AG09309 (cell line): Measurements from ENCODE around the gene NFATC2.

Source experiments
- DNase-seq: peaks from one replicate; pipeline ENCODE4 v3.0.0-alpha.2; 2010; ENCODE audit warnings: low read depth
- H3K4me3 ChIP-seq: 2 replicates; pipeline ENCODE4 v1.5.1; 2011; ENCODE audit warnings: mild to moderate bottlenecking, low read depth, low read length, moderate library complexity; ENCODE audit not compliant: control insufficient read depth
- CTCF ChIP-seq: IDR thresholded peaks from 2 replicates; pipeline ENCODE4 v1.5.1; 2011; ENCODE audit warnings: mild to moderate bottlenecking, low read depth, low read length, inconsistent platforms; ENCODE audit not compliant: insufficient read depth, control insufficient read depth; ENCODE audit errors: missing control alignments

NFATC2 gene

DNA sequence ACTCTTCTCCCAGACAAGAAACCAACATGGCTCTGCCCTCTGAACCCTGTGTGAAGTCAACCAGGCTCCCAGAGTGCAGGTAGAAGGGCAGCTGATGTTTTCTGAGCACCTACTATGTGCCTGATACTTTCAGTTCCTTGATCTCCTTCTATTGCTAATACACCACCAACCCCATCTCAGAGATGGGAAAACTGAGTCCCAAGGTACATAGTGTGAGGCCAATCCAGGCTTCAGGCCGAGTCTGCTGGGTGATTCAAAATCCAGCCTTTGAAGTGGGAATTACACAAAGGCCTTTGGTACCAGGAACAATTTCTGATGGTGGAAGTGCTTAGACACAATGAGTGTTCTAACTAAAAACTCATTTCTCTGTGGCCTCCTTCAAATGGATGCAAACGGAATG, 96.3 kb downstream of the NFATC2 start:
- no peak for TF ChIP-seq CTCF
- DNase-seq: no peak
- H3K4me3 ChIP-seq: no peak overlapping the region

DNA sequence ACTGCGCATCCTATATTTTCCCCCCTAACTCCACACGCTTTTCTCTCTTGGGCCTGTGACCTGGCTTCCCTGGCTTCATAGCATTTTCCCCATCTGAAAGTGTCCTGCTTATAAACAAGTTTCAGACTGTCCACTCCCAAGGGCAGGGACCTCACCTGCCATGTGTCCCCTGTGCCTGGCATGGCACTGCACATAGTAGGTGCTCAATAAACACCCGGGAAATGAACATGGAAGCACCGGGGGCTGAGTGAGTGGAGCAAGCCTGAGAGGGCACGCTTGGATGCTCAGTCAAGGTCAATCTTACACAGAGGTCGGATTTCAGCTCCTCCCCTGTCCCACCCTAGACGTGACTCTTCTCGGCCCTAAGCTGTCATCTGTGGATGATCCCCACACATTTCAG, 96.9 kb downstream of the NFATC2 start:
- no peak overlapping the region for H3K4me3 ChIP-seq
- TF ChIP-seq CTCF: no peak
- DNase-seq: no peak

DNA sequence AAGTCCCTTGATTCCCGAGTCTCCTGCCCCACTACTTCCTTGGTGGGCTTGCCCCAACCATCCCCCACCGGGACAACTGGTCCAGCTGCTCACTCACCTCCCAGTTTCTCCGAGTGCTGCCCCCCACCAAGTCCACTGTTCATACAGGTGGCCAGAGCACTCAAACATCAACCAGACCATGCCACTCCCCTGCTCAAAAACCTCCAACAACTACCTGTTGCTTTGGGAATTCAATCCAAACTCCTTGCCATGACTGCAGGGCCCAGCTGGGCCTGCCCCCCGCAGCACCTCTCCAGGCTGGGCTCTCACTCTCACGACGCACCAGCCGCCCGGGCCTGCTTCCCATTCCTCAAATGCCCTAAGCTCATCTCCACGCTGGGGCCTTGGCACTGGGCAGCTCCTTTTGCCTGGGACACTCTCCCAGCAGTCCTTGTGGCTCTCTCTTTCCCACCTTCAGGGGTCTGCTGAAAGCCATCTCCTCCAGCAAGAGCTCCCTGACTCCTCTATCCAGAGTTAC, 97.5 kb downstream of the NFATC2 start:
- H3K4me3 ChIP-seq: no peak overlapping the region
- TF ChIP-seq CTCF: no peak
- DNase-seq: no peak

DNA sequence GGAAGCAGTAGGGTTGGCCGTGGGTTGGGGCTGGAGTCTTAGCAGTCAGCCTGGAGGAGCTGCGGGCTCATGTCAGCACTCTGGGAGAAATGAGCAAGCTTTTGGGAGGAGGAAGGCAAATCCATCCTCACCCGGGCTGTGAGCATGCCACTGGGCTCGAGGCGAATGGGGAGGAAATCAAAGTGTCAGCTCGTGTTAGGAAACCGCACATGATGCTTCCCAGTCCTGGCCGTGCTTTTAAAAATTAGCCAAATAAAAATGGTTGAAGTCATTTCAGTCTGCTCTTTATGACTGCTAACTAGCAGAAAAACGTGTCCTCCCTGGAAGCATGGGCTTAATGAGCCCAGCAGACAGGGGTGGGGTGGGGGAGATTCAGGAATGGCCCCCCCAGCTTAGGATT, 98.1 kb downstream of the NFATC2 start:
- TF ChIP-seq CTCF: no peak
- H3K4me3 ChIP-seq: no peak overlapping the region
- DNase-seq: no peak

- DNase-seq: no peak
- TF ChIP-seq CTCF: no peak
- H3K4me3 ChIP-seq: no peak overlapping the region
Observed at GRCh38 chr20:51442602-51443001, 99.9 kb downstream of the NFATC2 start.

DNA sequence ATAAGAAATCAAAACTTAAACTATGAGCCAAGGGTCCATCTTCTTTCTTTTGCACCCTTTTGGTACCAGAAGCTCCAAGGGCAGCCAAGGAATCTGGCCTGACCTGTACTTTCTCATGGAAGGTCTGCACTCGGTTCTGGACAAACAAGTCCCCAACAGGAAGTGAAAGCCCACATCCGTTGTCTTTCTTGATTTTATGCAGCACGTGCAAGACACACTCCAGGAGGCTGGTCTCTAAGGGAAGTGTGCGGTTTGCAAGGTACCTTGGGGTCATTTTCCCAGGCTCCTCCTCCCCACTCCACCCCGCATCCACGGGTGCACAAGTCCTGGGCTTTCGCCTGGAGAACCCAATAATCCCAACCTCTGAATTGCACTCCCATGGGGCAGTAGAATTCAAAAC, 101.9 kb downstream of the NFATC2 start:
- no peak for DNase-seq
- TF ChIP-seq CTCF: no peak
- no peak overlapping the region for H3K4me3 ChIP-seq

- TF ChIP-seq CTCF: no peak
Observed at GRCh38 chr20:51439160-51439689, 103.3 kb downstream of the NFATC2 start.

More at GRCh38 chr20:51439160-51439689, 103.3 kb downstream of the NFATC2 start:
- no peak overlapping the region for H3K4me3 ChIP-seq
- no peak for DNase-seq
